ENCODE data around the gene CUBN. TPM values are rescaled to one million over a fixed set of nuclear protein-coding genes. Genes with fewer than 3 reads are reported as not detected.
A peak's percentile ranks its signal among the peaks of the same experiment; 100 is the strongest.

Gene CUBN
- total and polyA plus RNA-seq, 9 of the 15 experiments (the other 6 are each of a cell fraction or from before 2014, with no cell fraction given): 0.04 to 0.33 (median 0.09) TPM

- TF ChIP-seq ZKSCAN8 (CRISPR knock-in tag; IDR thresholded peaks at IDR 0.05) (no peak), EP300 (IDR thresholded peaks at IDR 0.05; ENCODE audit: low read length) (no peak), CEBPG (CRISPR knock-in tag; IDR thresholded peaks at IDR 0.05) (no peak), CEBPG (tag; conservative IDR thresholded peaks at IDR 0.05 in 1 of 2, IDR thresholded peaks at IDR 0.05 in 1 of 2) (peak; percentile 33 to 51; a peak in 1 of 4 replicates), RNF219 (CRISPR knock-in tag; IDR thresholded peaks at IDR 0.05) (no peak), ZNF282 (CRISPR knock-in tag; IDR thresholded peaks at IDR 0.05) (no peak), MAFG (tag; conservative IDR thresholded peaks at IDR 0.05) (no peak), NBN (IDR thresholded peaks at IDR 0.05; ENCODE audit: low read depth) (no peak), ZBTB1 (CRISPR knock-in tag; IDR thresholded peaks at IDR 0.05; ENCODE audit: borderline replicate concordance, low read depth) (no peak), CBX2 (IDR thresholded peaks at IDR 0.05; ENCODE audit: insufficient read depth, low read length, poor library complexity, severe bottlenecking) (no peak)
These were observed 275.8 kb downstream of the CUBN start (continued) for GRCh38 chr10:16853809-16854208.

Data from K562 (cell line).